HAP-1 (cell line): ENCODE measurements around the gene MCCC1.
"Not testable (repeated sequence)": the region's sequence is repeated elsewhere in the genome, so short reads cannot be mapped to it uniquely, and the experiment has no call there.

Experiments
- DNase-seq, 2 experiments: peaks; one replicate each; pipeline ENCODE4 v3.0.0-alpha.2; 2016 to 2020; ENCODE audit warnings: low spot score in 2 of 2
- H3K27me3 ChIP-seq: fragments of 250-450 bp; sonication (Bioruptor Pico); 2 replicates; pipeline ENCODE4 v1.5.1; 2020; ENCODE audit warnings: low read depth, mild to moderate bottlenecking, moderate library complexity
- H3K36me3 ChIP-seq: fragments of 250-450 bp; sonication (Bioruptor Pico); replicated peaks from 2 replicates; pipeline ENCODE4 v1.5.1; 2020; ENCODE audit warnings: mild to moderate bottlenecking
- H3K4me1 ChIP-seq: fragments of 250-450 bp; sonication (Bioruptor Pico); 2 replicates; pipeline ENCODE4 v1.5.1; 2020; ENCODE audit warnings: mild to moderate bottlenecking
- H3K4me3 ChIP-seq: fragments of 250-450 bp; sonication (Bioruptor Pico); 2 replicates; pipeline ENCODE4 v1.5.1; 2020; ENCODE audit warnings: mild to moderate bottlenecking, moderate library complexity
- H3K9me3 ChIP-seq: fragments of 250-450 bp; sonication (Bioruptor Pico); 2 replicates; pipeline ENCODE4 v1.5.1; 2020; ENCODE audit warnings: mild to moderate bottlenecking, moderate library complexity
- in situ Hi-C: fragments of 300-500 bp; cut with MboI; formaldehyde crosslinking; loops from 3 replicates; pipeline ENCODE4 v1.14.3; 2020; ENCODE audit warnings: low sequenced_read_pairs, inconsistent platforms, mixed read lengths

Gene MCCC1

GRCh38 chr3:183092256-183092655, 7.0 kb downstream of the MCCC1 start:
- no peaks in the 10 kb centered on the region for H3K9me3 ChIP-seq
- peaks cover 2% of the 10 kb centered on the region; the same call in 1 of the 2 replicates for H3K36me3 ChIP-seq
- no peak overlapping the region for H3K4me3 ChIP-seq
- in situ Hi-C loops = no loop called here
- H3K4me1 ChIP-seq = no peaks in the 10 kb centered on the region
- no peak for DNase-seq
- H3K27me3 ChIP-seq = no peaks in the 10 kb centered on the region

DNA sequence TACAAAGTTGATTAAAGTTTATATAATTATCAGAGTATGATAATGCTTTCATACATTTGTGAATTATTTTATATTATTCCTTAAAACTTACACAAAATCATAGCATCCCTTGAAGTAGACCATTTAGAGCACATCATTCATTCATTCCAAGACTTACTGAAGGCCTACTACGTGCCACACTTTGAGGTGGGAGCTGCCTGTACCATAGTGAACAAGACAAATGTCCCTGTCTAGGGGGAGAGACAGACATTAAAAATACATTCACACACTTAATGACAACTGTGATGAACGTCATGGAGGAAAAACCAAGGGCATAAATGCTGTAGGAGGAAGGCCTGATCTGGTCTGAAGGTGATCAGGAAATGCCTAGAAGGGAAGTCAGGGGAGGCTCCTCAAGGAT, 12.1 kb downstream of the MCCC1 start:
- H3K9me3 ChIP-seq = no peaks in the 10 kb centered on the region
- no peak for DNase-seq
- no peaks in the 10 kb centered on the region for H3K4me1 ChIP-seq
- H3K36me3 ChIP-seq = peaks cover 13% of the 10 kb centered on the region
- H3K27me3 ChIP-seq = no peaks in the 10 kb centered on the region
- in situ Hi-C loops = no loop called here
- no peak overlapping the region for H3K4me3 ChIP-seq

- H3K9me3 ChIP-seq = no peaks in the 10 kb centered on the region
- in situ Hi-C loops = no loop called here
- peaks cover 17% of the 10 kb centered on the region for H3K36me3 ChIP-seq
- no peak overlapping the region for H3K4me3 ChIP-seq
- DNase-seq = peak in 1 of 2 experiments; percentile 43
- H3K27me3 ChIP-seq = no peaks in the 10 kb centered on the region
- no peaks in the 10 kb centered on the region for H3K4me1 ChIP-seq
Measured at GRCh38 chr3:183085634-183086390, 13.5 kb downstream of the MCCC1 start.

DNA sequence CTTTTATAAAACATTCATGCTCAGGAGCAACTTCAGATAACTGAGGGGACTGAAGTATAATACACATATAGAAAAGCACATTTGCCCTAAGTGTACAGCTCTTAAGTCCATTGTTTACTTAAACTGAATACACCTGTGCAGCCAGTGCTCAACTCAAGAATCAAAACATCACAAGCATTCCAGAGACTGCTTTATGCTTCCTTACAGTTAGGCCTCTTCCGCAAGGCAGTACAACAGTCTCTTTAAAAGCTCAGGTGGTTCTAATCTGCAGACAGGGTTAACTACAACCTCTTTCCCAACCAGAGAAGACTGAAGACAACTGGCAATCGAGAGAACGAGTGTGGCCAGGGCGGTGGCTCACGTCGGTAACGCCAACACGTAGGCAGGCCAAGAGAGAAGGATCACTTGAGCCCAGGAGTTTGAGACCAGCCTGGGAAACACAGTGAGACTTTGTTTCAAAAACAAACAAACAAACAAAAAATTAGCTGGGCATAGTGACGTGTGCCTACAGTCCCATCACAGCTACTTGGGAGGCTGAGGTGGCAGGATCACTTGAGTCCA, 16.9 kb downstream of the MCCC1 start:
- no peak for DNase-seq
- in situ Hi-C loops = no loop called here
- H3K36me3 ChIP-seq = peaks cover 28% of the 10 kb centered on the region
- no peak overlapping the region for H3K4me3 ChIP-seq
- no peaks in the 10 kb centered on the region for H3K9me3 ChIP-seq
- no peaks in the 10 kb centered on the region for H3K27me3 ChIP-seq
- no peaks in the 10 kb centered on the region for H3K4me1 ChIP-seq

DNA sequence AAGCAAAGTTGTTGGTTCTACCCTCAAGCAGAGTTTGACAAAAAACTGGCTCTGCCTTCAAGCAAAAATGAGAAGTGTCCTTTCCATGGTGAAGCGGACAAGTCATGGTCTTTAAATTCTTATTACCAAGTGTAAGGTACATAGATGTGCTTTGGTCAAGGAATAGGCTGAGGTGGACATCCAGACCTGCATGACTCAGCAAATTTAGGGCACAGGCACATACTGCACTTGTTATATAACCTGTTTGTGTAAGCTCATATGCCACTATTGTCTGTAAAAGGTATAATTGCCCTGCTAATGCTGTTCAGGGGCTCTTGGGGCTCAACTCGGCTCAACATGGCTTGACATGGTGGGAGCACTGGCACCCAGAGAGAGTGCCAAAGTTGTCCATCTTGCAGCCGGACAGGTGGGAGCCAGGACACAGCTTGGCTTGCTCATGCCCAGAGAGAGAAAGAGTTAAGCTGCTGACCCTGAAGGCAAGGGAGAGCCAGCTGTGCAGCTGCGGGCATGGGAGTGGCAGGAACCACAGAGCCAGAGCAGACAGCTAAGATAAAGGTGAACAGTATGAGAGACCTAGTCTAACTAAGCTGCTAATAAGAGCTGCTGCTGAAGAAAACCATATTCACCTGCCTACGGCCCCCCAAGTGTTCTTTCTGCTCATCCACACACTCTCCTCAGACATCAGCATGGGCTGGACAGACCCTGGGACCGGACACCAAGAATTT, 17.7 kb downstream of the MCCC1 start:
- H3K4me1 ChIP-seq = no peaks in the 10 kb centered on the region
- in situ Hi-C loops = no loop called here
- no peaks in the 10 kb centered on the region for H3K27me3 ChIP-seq
- no peak for DNase-seq
- H3K9me3 ChIP-seq = no peaks in the 10 kb centered on the region
- no peak overlapping the region for H3K4me3 ChIP-seq
- H3K36me3 ChIP-seq = peaks cover 28% of the 10 kb centered on the region

- Histone ChIP-seq H3K36me3 (peaks cover 21% of the 10 kb centered on the region), H3K4me1 (no peaks in the 10 kb centered on the region), H3K9me3 (no peaks in the 10 kb centered on the region), H3K4me3 (no peak overlapping the region), H3K27me3 (no peaks in the 10 kb centered on the region)
- DNase-seq = no peak
- in situ Hi-C loops = no loop called here
Measured at GRCh38 chr3:183080628-183081027, 18.7 kb downstream of the MCCC1 start.

DNA sequence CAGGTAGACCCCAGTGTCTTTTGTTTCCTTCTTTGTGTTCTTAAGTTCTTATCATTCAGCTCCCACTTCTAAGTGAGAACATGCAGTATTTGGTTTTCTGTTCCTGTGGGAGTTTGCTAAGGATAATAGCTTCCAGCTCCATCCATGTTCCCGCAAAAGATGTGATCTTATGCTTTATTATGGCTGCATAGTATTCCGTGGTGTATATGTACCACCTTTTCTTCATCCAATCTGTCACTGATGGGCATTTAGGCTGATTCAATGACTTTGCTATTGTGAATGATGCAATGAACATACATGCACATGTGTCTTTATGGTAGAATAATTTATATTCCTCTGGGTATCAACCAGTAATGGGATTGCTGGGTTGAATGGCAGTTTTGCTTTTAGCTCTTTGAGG, 24.4 kb downstream of the MCCC1 start:
- Histone ChIP-seq H3K4me3 (no peak overlapping the region), H3K27me3 (no peaks in the 10 kb centered on the region), H3K36me3 (peaks cover 5% of the 10 kb centered on the region), H3K9me3 (no peaks in the 10 kb centered on the region), H3K4me1 (peaks cover 6% of the 10 kb centered on the region)
- in situ Hi-C loops = no loop called here
- DNase-seq = no peak

- Histone ChIP-seq H3K36me3 (peaks cover 2% of the 10 kb centered on the region), H3K4me1 (peaks cover 6% of the 10 kb centered on the region), H3K4me3 (no peak overlapping the region), H3K27me3 (no peaks in the 10 kb centered on the region), H3K9me3 (no peaks in the 10 kb centered on the region)
- no peak for DNase-seq
- in situ Hi-C loops = no loop called here
Measured at GRCh38 chr3:183074261-183074660, 25.0 kb downstream of the MCCC1 start.

- in situ Hi-C loops = no loop called here
- Histone ChIP-seq H3K9me3 (no peaks in the 10 kb centered on the region), H3K27me3 (no peaks in the 10 kb centered on the region), H3K4me3 (no peak overlapping the region), H3K36me3 (no peaks in the 10 kb centered on the region; the same call in 1 of the 2 replicates), H3K4me1 (peaks cover 6% of the 10 kb centered on the region)
- DNase-seq = no peak
Measured at GRCh38 chr3:183073839-183074238, 25.5 kb downstream of the MCCC1 start.

DNA sequence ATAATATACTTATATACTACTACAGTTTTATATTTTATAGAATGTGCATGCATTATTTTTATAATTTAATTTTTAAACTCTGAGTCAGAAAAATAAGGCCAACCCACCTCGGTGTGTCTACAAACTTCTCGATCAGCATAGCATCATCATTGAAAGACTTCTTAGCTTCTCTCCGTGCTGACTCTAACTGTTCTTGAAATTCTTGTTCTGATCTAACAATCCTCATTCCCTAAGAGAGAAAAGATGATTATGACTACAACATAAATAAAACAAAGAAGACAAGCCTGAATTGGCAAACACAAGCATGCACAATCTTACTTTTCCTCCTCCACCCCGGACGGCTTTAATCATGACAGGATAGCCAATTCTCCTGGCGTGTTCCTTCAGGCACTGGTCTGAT, 28.4 kb downstream of the MCCC1 start:
- Histone ChIP-seq H3K36me3 (no peaks in the 10 kb centered on the region; the same call in 1 of the 2 replicates), H3K4me3 (no peak overlapping the region), H3K9me3 (no peaks in the 10 kb centered on the region), H3K4me1 (peaks cover 6% of the 10 kb centered on the region), H3K27me3 (no peaks in the 10 kb centered on the region)
- in situ Hi-C loops = no loop called here
- no peak for DNase-seq

DNA sequence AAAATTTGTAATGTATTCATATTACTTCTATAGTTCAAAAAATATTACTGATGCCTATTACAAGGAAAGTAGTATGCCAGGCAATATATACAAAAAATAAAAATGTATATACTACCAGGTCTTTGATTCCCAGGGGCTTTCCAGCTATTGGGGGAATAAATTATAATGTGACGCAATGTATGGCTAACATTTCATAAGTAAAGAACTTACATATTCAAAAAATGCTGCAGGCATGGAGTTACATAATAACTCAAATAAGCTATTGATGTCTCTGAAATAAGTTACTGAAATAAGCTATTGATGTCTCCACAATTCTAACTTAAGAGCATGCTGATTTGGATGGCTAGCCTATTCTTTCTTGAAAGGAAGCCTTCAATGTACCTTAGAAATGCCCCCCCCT, 30.2 kb downstream of the MCCC1 start:
- H3K27me3 ChIP-seq = no peaks in the 10 kb centered on the region
- H3K4me3 ChIP-seq = no peak overlapping the region
- H3K36me3 ChIP-seq = no peaks in the 10 kb centered on the region; the same call in 1 of the 2 replicates
- no peaks in the 10 kb centered on the region for H3K9me3 ChIP-seq
- DNase-seq = no peak
- peaks cover 3% of the 10 kb centered on the region for H3K4me1 ChIP-seq
- in situ Hi-C loops = no loop called here

DNA sequence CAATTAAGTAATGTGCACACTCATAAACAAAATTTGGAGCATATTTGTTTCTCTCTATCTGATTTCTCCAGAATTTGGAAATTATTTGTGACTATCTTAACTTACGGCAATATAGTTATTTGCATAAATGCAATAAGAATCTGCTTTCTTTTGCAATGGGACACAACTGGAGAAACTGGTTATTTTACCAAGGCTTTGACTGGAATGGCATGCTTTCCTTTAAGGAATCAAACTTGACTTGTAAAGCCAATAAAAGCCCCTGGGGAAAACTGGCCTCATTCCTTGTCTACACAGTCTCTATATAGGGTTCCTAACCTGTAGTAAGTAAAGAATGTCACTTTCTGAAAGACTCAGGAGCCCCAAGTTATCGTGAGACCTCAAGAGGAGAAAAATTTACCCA, 32.4 kb downstream of the MCCC1 start:
- DNase-seq, H3K36me3 ChIP-seq, in situ Hi-C loops, H3K9me3 ChIP-seq, H3K4me3 ChIP-seq, H3K27me3 ChIP-seq, H3K4me1 ChIP-seq: not testable (repeated sequence)

GRCh38 chr3:183064475-183064874, 34.8 kb downstream of the MCCC1 start:
- no peaks in the 10 kb centered on the region for H3K36me3 ChIP-seq

More at GRCh38 chr3:183064475-183064874, 34.8 kb downstream of the MCCC1 start:
- 0 out of 2 replicates have a peak, but pooled peaks cover 2% of the 10 kb centered on the region for H3K4me1 ChIP-seq
- in situ Hi-C loops = no loop called here
- no peaks in the 10 kb centered on the region for H3K27me3 ChIP-seq
- no peak overlapping the region for H3K4me3 ChIP-seq
- no peaks in the 10 kb centered on the region for H3K9me3 ChIP-seq
- DNase-seq = no peak
